Erythroblast (primary cell): ENCODE measurements around the gene DISP3.

ENCODE experiments used
- GATA1 ChIP-seq: IDR thresholded peaks from 2 replicates; pipeline ENCODE4 v1.6.1; 2011; ENCODE audit warnings: low read depth, mild to moderate bottlenecking, control low read depth, low read length, moderate library complexity
- POLR2A ChIP-seq: IDR thresholded peaks from 2 replicates; pipeline ENCODE4 v1.6.1; 2011; ENCODE audit warnings: mild to moderate bottlenecking, low read length

GRCh38 chr1:11525151-11525505 lies 46.2 kb downstream of the DISP3 start:
- no peak for TF ChIP-seq POLR2A
- TF ChIP-seq GATA1 = no peak
